ENCODE measurements around the gene XXYLT1. TPM values are rescaled to one million over a fixed set of nuclear protein-coding genes. Genes with fewer than 3 reads are reported as not detected.

The XXYLT1 gene
- total and polyA plus RNA-seq, 2 of the 8 experiments (the other 6 are each of a cell fraction or from before 2014, with no cell fraction given): 18.9 to 23.8 TPM

GRCh38 chr3:195151402-195151801, 119.6 kb downstream of the XXYLT1 start:
- ChIA-PET POLR2A (ENCODE audit: partially characterized antibody) (interaction anchor here (0.6 to 1.3 kb wide), 3 partner anchors 9 to 119 kb away, joined by 3 to 6 read pairs (median 4); partner anchors contain the start of gene XXYLT1), CTCF (ENCODE audit: partially characterized antibody) (interaction anchor here (0.7 to 1.3 kb wide), 3 partner anchors 18 to 74 kb away, joined by 3 read pairs; no protein-coding TSS in a partner anchor)
- H3K14ac ChIP-seq (ENCODE audit: insufficient read length): no peak overlapping the region

More at GRCh38 chr3:195151402-195151801, 119.6 kb downstream of the XXYLT1 start:
- Histone ChIP-seq H2BK15ac (ENCODE audit: low read length) (no peak overlapping the region), H2AK5ac (ENCODE audit: low read depth, low read length) (no peak overlapping the region), H3K18ac (ENCODE audit: extremely low read depth, low read length) (peak overlapping the region; percentile 63), H4K91ac (replicated peaks; ENCODE audit: insufficient read length, low read length) (no peak overlapping the region), H4K20me1 (replicated peaks in 1 of 2; ENCODE audit: control insufficient read depth in 1 of 2, insufficient read depth in 2 of 2, low read length in 2 of 2) (no peaks in the 10 kb centered on the region), H3K79me1 (ENCODE audit: low read depth, low read length) (0 out of 2 replicates have a peak, but pooled peaks cover 3% of the 10 kb centered on the region), H3K23ac (ENCODE audit: insufficient read length) (no peak overlapping the region), H3K4ac (replicated peaks; ENCODE audit: insufficient read length, low read depth, low read length) (no peak overlapping the region), H3K4me1 (replicated peaks in 1 of 4; ENCODE audit: control insufficient read depth in 3 of 4, insufficient read depth in 4 of 4, low read length in 3 of 4) (peaks cover 18 to 50% (median 32%) of the 10 kb centered on the region in 4 experiments), H3K27ac (ENCODE audit: low read depth, low read length) (0 out of 2 replicates have a peak overlapping the region, but pooled peaks have one; percentile 66), H2AFZ (ENCODE audit: low read length) (no peak overlapping the region), H3K4me3 (ENCODE audit: extremely low read depth in 1 of 4, insufficient read depth in 2 of 4, low read depth in 3 of 4, low read length in 4 of 4) (no peak overlapping the region), H4K5ac (ENCODE audit: insufficient read length, low read depth, low read length) (no peak overlapping the region), H3K56ac (replicated peaks; ENCODE audit: insufficient read length, low read depth, low read length) (no peak overlapping the region), H3K36me3 (ENCODE audit: control insufficient read depth in 2 of 4, insufficient read depth in 4 of 4, low read length in 3 of 4) (no peaks in the 10 kb centered on the region), H3K9ac (replicated peaks in 1 of 4; ENCODE audit: extremely low read depth in 1 of 4, low read depth in 3 of 4, low read length in 3 of 4) (no peak overlapping the region), H3K79me2 (ENCODE audit: control insufficient read depth in 1 of 2, insufficient read depth in 2 of 2, low read length in 2 of 2) (peaks cover 0 to 10% of the 10 kb centered on the region in 2 experiments; a peak in 2 of 4 replicates), H3K23me2 (ENCODE audit: low read depth, low read length) (peaks cover 4% of the 10 kb centered on the region; the same call in 1 of the 2 replicates), H3K4me2 (ENCODE audit: insufficient read depth in 1 of 2, low read depth in 2 of 2, low read length in 2 of 2) (peak overlapping the region; percentile 65 to 97; a peak in 2 of 4 replicates), H4K8ac (ENCODE audit: extremely low read depth, insufficient read depth, low read length) (no peak overlapping the region), H2BK5ac (ENCODE audit: low read depth, low read length) (peak overlapping the region; percentile 99; the same call in 1 of the 2 replicates), H3K27me3 (replicated peaks in 1 of 4; ENCODE audit: control insufficient read depth in 3 of 4, extremely low read depth in 1 of 4, insufficient read depth in 3 of 4, low read length in 3 of 4) (no peaks in the 10 kb centered on the region), H2BK12ac (ENCODE audit: low read depth, low read length) (no peak overlapping the region), H3K9me3 (ENCODE audit: insufficient read depth in 2 of 2, low read depth in 1 of 2, low read length in 1 of 2) (no peaks in the 10 kb centered on the region), H2BK20ac (ENCODE audit: low read length) (no peak overlapping the region), H2BK120ac (replicated peaks; ENCODE audit: low read depth, low read length) (no peak overlapping the region)
- DNase-seq (ENCODE audit: low read depth in 1 of 2, low spot score in 2 of 2): no peak
- TF ChIP-seq JUN (IDR thresholded peaks at IDR 0.05; ENCODE audit: low read depth, low read length): no peak
- no peak for TF ChIP-seq CHD1 (IDR thresholded peaks at IDR 0.05; ENCODE audit: low read depth, low read length)
- TF ChIP-seq CREB1 (IDR thresholded peaks at IDR 0.05): no peak
- no peak for TF ChIP-seq FOSL1 (IDR thresholded peaks at IDR 0.05; ENCODE audit: insufficient read depth, low read depth, low read length)
- TF ChIP-seq HDAC2 (IDR thresholded peaks at IDR 0.05; ENCODE audit: borderline replicate concordance in 1 of 2, low read depth in 2 of 2, low read length in 2 of 2): no peak
- TF ChIP-seq EGR1 (IDR thresholded peaks at IDR 0.05; ENCODE audit: borderline replicate concordance, low read depth, low read length): no peak
- no peak for TF ChIP-seq PHF8 (conservative IDR thresholded peaks at IDR 0.05; ENCODE audit: low read depth, low read length)
- TF ChIP-seq CBX8 (IDR thresholded peaks at IDR 0.05; ENCODE audit: borderline replicate concordance, low read depth, low read length): no peak
- WGBS, 2 experiments (ENCODE audit: extremely low coverage in 1 of 2, insufficient coverage in 1 of 2, insufficient read length in 1 of 2, insufficient replicate concordance in 2 of 2, low coverage in 1 of 2, low lambda C conversion rate in 2 of 2, missing lambda C conversion rate in 1 of 2): 63% methylated on average over 3 of the region's 3 CpGs; no CpG with 5 or more reads in 1 of the 2 experiments
- no peak for FAIRE-seq
